C4-2B (cell line): ENCODE data around the gene TMCC2.

ENCODE experiments used
- ZFX ChIP-seq: fragments of 450-650 bp; IDR thresholded peaks from 2 replicates; pipeline ENCODE4 v1.6.1; 2017
- TF ChIP-seq, protein P1 (sequence below): fragments of 450-650 bp; conservative IDR thresholded peaks from 2 replicates; pipeline ENCODE4 v1.5.1; 2017; ENCODE audit warnings: mild to moderate bottlenecking

DNA sequence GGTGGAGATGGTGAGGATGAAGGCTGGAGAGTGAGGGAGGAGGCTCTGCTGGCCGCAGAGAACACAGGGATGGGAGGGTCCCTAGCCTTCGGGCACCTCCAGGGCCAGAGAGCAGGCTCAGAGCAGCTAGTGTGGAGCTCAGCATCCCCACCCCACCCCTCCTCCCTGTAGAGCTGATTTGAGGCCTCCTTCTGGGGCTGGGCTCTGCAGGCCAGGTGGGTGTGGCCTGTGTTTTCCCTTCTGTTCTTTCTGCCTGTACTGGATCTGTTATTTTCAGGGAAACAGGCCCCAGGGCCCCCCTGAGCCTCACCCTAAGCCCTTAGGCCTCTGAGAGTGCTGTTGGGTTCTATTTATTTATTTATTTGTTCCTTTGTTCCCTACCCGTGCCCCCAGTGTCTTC lies 44.8 kb downstream of the TMCC2 start:
- TF ChIP-seq, protein P1, sequence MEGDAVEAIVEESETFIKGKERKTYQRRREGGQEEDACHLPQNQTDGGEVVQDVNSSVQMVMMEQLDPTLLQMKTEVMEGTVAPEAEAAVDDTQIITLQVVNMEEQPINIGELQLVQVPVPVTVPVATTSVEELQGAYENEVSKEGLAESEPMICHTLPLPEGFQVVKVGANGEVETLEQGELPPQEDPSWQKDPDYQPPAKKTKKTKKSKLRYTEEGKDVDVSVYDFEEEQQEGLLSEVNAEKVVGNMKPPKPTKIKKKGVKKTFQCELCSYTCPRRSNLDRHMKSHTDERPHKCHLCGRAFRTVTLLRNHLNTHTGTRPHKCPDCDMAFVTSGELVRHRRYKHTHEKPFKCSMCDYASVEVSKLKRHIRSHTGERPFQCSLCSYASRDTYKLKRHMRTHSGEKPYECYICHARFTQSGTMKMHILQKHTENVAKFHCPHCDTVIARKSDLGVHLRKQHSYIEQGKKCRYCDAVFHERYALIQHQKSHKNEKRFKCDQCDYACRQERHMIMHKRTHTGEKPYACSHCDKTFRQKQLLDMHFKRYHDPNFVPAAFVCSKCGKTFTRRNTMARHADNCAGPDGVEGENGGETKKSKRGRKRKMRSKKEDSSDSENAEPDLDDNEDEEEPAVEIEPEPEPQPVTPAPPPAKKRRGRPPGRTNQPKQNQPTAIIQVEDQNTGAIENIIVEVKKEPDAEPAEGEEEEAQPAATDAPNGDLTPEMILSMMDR = no peak
- TF ChIP-seq ZFX = no peak
